HCT116 (cell line): Measurements from ENCODE around the gene AP3S1. TPM values are rescaled to one million over a fixed set of nuclear protein-coding genes. Genes with fewer than 3 reads are reported as not detected.

Source experiments
- ATAC-seq: fragments of 200-7000 bp; cut with Tn5 transposase; 2 replicates; pipeline ENCODE4 v1.9.1; 2020; ENCODE audit warnings: mild to moderate bottlenecking, moderate library complexity
- BruUV-seq: library from RNA; stranded (reverse); fragments of 400-500 nt; replicated peaks from 2 replicates; lab custom pipeline; 2021; lab: Mats Ljungman, UMichigan
- CTCF ChIA-PET: fragments of 300-600 bp; sonication (Branson Sonifier 250); formaldehyde crosslinking; loops from one replicate; lab custom pipeline; 2021; ENCODE audit warnings: antibody characterized with exemption; lab: Charles Lee
- POLR2A ChIA-PET: fragments of 300-600, 350-600 bp; sonication (Branson Sonifier 250); formaldehyde crosslinking; loops from one replicate; lab custom pipeline; 2021; ENCODE audit warnings: antibody characterized with exemption; lab: Charles Lee
- RAD21 ChIA-PET, 2 experiments: fragments of 300-600 bp; sonication (Branson Sonifier 250); formaldehyde crosslinking; loops; one replicate each; lab custom pipeline; 2023; ENCODE audit warnings: low total read pairs in 2 of 2; ENCODE audit not compliant: uncharacterized antibody in 2 of 2, unreplicated experiment in 2 of 2, low non-redundant PET in 1 of 2; lab: Charles Lee
- DNase-seq: peaks from one replicate; pipeline ENCODE4 v3.0.0-alpha.2; 2010; ENCODE audit warnings: low read depth, low spot score
- H2AFZ ChIP-seq: fragments of 200-600 bp; shearing (Covaris generic), sonication (generic); 2 replicates; pipeline ENCODE4 v1.6.1; 2017; ENCODE audit warnings: low read depth, mixed run types, mixed read lengths, antibody characterized with exemption, low read length; ENCODE audit not compliant: poor library complexity, severe bottlenecking
- H3K27ac ChIP-seq: 2 replicates; pipeline ENCODE4 v1.5.1; 2012; ENCODE audit warnings: low read depth, low read length
- H3K27me3 ChIP-seq: fragments of 200-600 bp; sonication (generic); 2 replicates; pipeline ENCODE4 v1.6.1; 2016; ENCODE audit warnings: mixed run types, low read length, mixed read lengths; ENCODE audit not compliant: insufficient read depth
- H3K36me3 ChIP-seq, 2 experiments: fragments of 200-500 bp in 1 of 2; fragments of 200-600 bp in 1 of 2; sonication (Bioruptor generic) in 1 of 2; sonication (generic) in 1 of 2; 2 replicates each; pipeline versions ENCODE4 v1.5.1 to v1.6.1; 2014 to 2016; ENCODE audit warnings: low read length in 2 of 2, inconsistent platforms in 1 of 2, mixed read lengths in 1 of 2, mixed run types in 1 of 2; ENCODE audit not compliant: insufficient read depth in 2 of 2, control insufficient read depth in 1 of 2
- H3K4me1 ChIP-seq, 2 experiments: fragments of 200-600 bp in 1 of 2; sonication (generic) in 1 of 2; 2 replicates each; pipeline versions ENCODE4 v1.5.1 to v1.6.1; 2012 to 2017; ENCODE audit warnings: low read length in 2 of 2, inconsistent platforms in 1 of 2, mild to moderate bottlenecking in 1 of 2, mixed read lengths in 1 of 2, mixed run types in 1 of 2, moderate library complexity in 1 of 2; ENCODE audit not compliant: insufficient read depth in 2 of 2, control insufficient read depth in 1 of 2
- H3K4me2 ChIP-seq: fragments of 200-600 bp; sonication (generic); 2 replicates; pipeline ENCODE4 v1.6.1; 2017; ENCODE audit warnings: mixed run types, low read length, mixed read lengths
- H3K4me3 ChIP-seq, 2 experiments: fragments of 200-600 bp in 1 of 2; sonication (generic) in 1 of 2; replicated peaks in 1 of 2; 2 replicates each; pipeline ENCODE4 v1.5.1; 2011 to 2016; ENCODE audit warnings: low read length in 2 of 2, control low read depth in 1 of 2, low read depth in 1 of 2, mild to moderate bottlenecking in 1 of 2, mixed read lengths in 1 of 2, mixed run types in 1 of 2
- H3K79me2 ChIP-seq: fragments of 200-600 bp; sonication (generic); 2 replicates; pipeline ENCODE4 v1.6.1; 2017; ENCODE audit warnings: mild to moderate bottlenecking, mixed run types, low read length, moderate library complexity, mixed read lengths; ENCODE audit not compliant: insufficient read depth
- H3K9ac ChIP-seq: fragments of 200-600 bp; sonication (generic); 2 replicates; pipeline ENCODE4 v1.6.1; 2016; ENCODE audit warnings: low read length, mixed read lengths
- H3K9me2 ChIP-seq: fragments of 200-600 bp; sonication (generic), shearing (Covaris generic); 2 replicates; pipeline ENCODE4 v1.6.1; 2017; ENCODE audit warnings: mixed run types, mild to moderate bottlenecking, moderate library complexity; ENCODE audit not compliant: insufficient read depth
- H3K9me3 ChIP-seq, 2 experiments: fragments of 200-500 bp in 1 of 2; fragments of 200-600 bp in 1 of 2; sonication (Bioruptor generic) in 1 of 2; sonication (generic) in 1 of 2; 2 replicates each; pipeline ENCODE4 v1.6.1; 2014 to 2017; ENCODE audit warnings: low read length in 2 of 2, mixed read lengths in 2 of 2, inconsistent platforms in 1 of 2, low read depth in 1 of 2, mild to moderate bottlenecking in 1 of 2, mixed run types in 1 of 2, moderate library complexity in 1 of 2; ENCODE audit not compliant: control insufficient read depth in 1 of 2, insufficient read depth in 1 of 2
- H4K20me1 ChIP-seq: fragments of 200-600 bp; sonication (generic), shearing (Covaris generic); 2 replicates; pipeline ENCODE4 v1.6.1; 2017; ENCODE audit warnings: mixed run types, mild to moderate bottlenecking, moderate library complexity; ENCODE audit not compliant: insufficient read depth
- CBX3 ChIP-seq: IDR thresholded peaks from 2 replicates; pipeline ENCODE4 v1.6.1; 2012; ENCODE audit warnings: low read depth
- CEBPB ChIP-seq: IDR thresholded peaks from 2 replicates; pipeline ENCODE4 v1.6.1; 2012; ENCODE audit warnings: low read depth
- CTCF ChIP-seq, 3 experiments: fragments of 200-600 bp in 1 of 3; sonication (generic) in 1 of 3; IDR thresholded peaks in 2 of 3; conservative IDR thresholded peaks in 1 of 3; 2 replicates each; pipeline ENCODE4 v1.5.1; 2012 to 2017; ENCODE audit warnings: low read depth in 2 of 3, low read length in 2 of 3, antibody characterized with exemption in 1 of 3, borderline replicate concordance in 1 of 3, control low read depth in 1 of 3, mild to moderate bottlenecking in 1 of 3, mixed read lengths in 1 of 3, mixed run types in 1 of 3, moderate library complexity in 1 of 3; ENCODE audit not compliant: insufficient read depth in 1 of 3
- EGR1 ChIP-seq: IDR thresholded peaks from 2 replicates; pipeline ENCODE4 v1.6.1; 2012; ENCODE audit warnings: low read depth
- ELF1 ChIP-seq: IDR thresholded peaks from 2 replicates; pipeline ENCODE4 v1.6.1; 2012; ENCODE audit warnings: low read depth, borderline replicate concordance
- EZH2 ChIP-seq: fragments of 200-600 bp; sonication (generic); IDR thresholded peaks from 2 replicates; pipeline ENCODE4 v1.6.1; 2017; ENCODE audit warnings: antibody characterized with exemption, mixed run types
- FOSL1 ChIP-seq: IDR thresholded peaks from 2 replicates; pipeline ENCODE4 v1.6.1; 2012; ENCODE audit warnings: low read depth
- POLR2A ChIP-seq: IDR thresholded peaks from 2 replicates; pipeline ENCODE4 v1.7.0; 2011; ENCODE audit warnings: borderline replicate concordance; ENCODE audit not compliant: insufficient read depth, insufficient read length; ENCODE audit errors: extremely low read depth
- RAD21 ChIP-seq: IDR thresholded peaks from 2 replicates; pipeline ENCODE4 v1.6.1; 2012; ENCODE audit warnings: low read depth, mild to moderate bottlenecking
- SP1 ChIP-seq: IDR thresholded peaks from 2 replicates; pipeline ENCODE4 v1.6.1; 2012; ENCODE audit warnings: low read depth
- SRF ChIP-seq: IDR thresholded peaks from 2 replicates; pipeline ENCODE4 v1.6.1; 2012; ENCODE audit warnings: low read depth
- TCF7L2 ChIP-seq: IDR thresholded peaks from 2 replicates; pipeline ENCODE4 v1.7.0; 2011; ENCODE audit warnings: borderline replicate concordance, inconsistent platforms; ENCODE audit not compliant: insufficient read depth, insufficient read length; ENCODE audit errors: extremely low read depth
- YY1 ChIP-seq: IDR thresholded peaks from 2 replicates; pipeline ENCODE4 v1.6.1; 2011; ENCODE audit warnings: low read length, low read depth, moderate library complexity, mild to moderate bottlenecking; ENCODE audit not compliant: insufficient replicate concordance; ENCODE audit errors: extremely low read depth
- ZBTB33 ChIP-seq: IDR thresholded peaks from 2 replicates; pipeline ENCODE4 v1.6.1; 2011; ENCODE audit warnings: mild to moderate bottlenecking, low read length, moderate library complexity; ENCODE audit not compliant: insufficient replicate concordance; ENCODE audit errors: extremely low read depth
- ZFX ChIP-seq: fragments of 450-650 bp; IDR thresholded peaks from 2 replicates; pipeline ENCODE4 v1.6.1; 2017
- ZNF274 ChIP-seq: fragments of 200-500 bp; sonication (Bioruptor generic); IDR thresholded peaks from 2 replicates; pipeline ENCODE4 v1.6.1; 2014; ENCODE audit warnings: mild to moderate bottlenecking, low read depth, low read length, inconsistent platforms
- intact Hi-C: fragments of 100-400 bp; cut with micrococcal nuclease; formaldehyde crosslinking; loops from 2 replicates; pipeline ENCODE4 v1.10.0; 2022
- total RNA-seq: library from RNA; stranded (reverse); gene quantifications from one replicate; pipeline ENCODE4 v1.2.1, GENCODE V29; 2021; ENCODE audit not compliant: unreplicated experiment
- TF ChIP-seq, protein P1 (sequence below): IDR thresholded peaks from 2 replicates; pipeline ENCODE4 v1.6.1; 2012
- TF ChIP-seq, protein P2 (sequence below): IDR thresholded peaks from 2 replicates; pipeline ENCODE4 v1.6.1; 2012; ENCODE audit warnings: low read depth
- TF ChIP-seq, protein P3 (sequence below): IDR thresholded peaks from 2 replicates; pipeline ENCODE4 v1.6.1; 2012

AP3S1 gene
- total RNA-seq, 1 experiment from 2014 or later = 432 TPM

GRCh38 chr5:115952588-115952987 is 110.9 kb downstream of the AP3S1 start (continued):
- TF ChIP-seq ZNF274 (no peak), FOSL1 (no peak), SRF (no peak), CEBPB (no peak)
- TF ChIP-seq, protein P1, sequence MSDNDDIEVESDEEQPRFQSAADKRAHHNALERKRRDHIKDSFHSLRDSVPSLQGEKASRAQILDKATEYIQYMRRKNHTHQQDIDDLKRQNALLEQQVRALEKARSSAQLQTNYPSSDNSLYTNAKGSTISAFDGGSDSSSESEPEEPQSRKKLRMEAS = no peak
- TF ChIP-seq, all 23 proteins: peak for 0

DNA sequence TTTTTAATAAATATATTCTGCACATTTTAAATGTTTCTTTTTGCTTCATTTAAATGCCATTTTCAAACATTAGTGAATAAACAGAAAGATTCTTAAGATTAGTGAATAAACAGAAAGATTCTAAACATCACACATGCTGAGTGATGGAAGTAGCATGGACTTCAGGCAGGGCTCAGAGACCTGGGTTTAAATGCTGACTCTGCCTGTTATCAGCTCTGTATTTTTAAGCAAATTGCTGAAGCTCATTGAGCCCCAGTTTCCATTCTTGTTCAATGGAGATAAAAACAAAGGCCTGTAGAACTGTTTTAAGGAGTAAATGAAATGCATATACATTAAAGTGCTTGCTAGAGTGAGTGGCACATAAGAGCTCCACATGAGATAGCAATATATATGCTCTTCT is 112.4 kb downstream of the AP3S1 start:
- no peak overlapping the region for H3K4me2 ChIP-seq
- POLR2A ChIA-PET = no interaction called here
- no peaks in the 10 kb centered on the region for H3K36me3 ChIP-seq
- DNase-seq = no peak
- H2AFZ ChIP-seq = no peak overlapping the region
- H3K9me3 ChIP-seq = no peaks in the 10 kb centered on the region
- H3K27me3 ChIP-seq = no peaks in the 10 kb centered on the region
- no peak overlapping the region for H3K27ac ChIP-seq
- CTCF ChIA-PET = no interaction called here
- RAD21 ChIA-PET = no interaction called here
- no TSS peak for BruUV-seq
- no peak for ATAC-seq
- peaks cover 5 to 18% of the 10 kb centered on the region in 2 experiments for H3K4me1 ChIP-seq
- H3K4me3 ChIP-seq = no peak overlapping the region
- H3K79me2 ChIP-seq = no peaks in the 10 kb centered on the region
- H3K9me2 ChIP-seq = no peaks in the 10 kb centered on the region
- no peak overlapping the region for H3K9ac ChIP-seq
- intact Hi-C loops = no loop called here
- H4K20me1 ChIP-seq = no peaks in the 10 kb centered on the region
- TF ChIP-seq ZFX (no peak), SP1 (no peak), CTCF (IDR thresholded peaks at IDR 0.05 in 2 of 3, conservative IDR thresholded peaks at IDR 0.05 in 1 of 3; ENCODE audit: borderline replicate concordance in 1 of 3, insufficient read depth in 1 of 3, low read depth in 2 of 3, low read length in 2 of 3) (no peak), EGR1 (no peak), SRF (no peak), POLR2A (no peak), ELF1 (no peak), EZH2 (no peak), RAD21 (no peak), FOSL1 (no peak), ZBTB33 (no peak), YY1 (no peak), CBX3 (no peak), TCF7L2 (no peak)
- TF ChIP-seq, protein P2, sequence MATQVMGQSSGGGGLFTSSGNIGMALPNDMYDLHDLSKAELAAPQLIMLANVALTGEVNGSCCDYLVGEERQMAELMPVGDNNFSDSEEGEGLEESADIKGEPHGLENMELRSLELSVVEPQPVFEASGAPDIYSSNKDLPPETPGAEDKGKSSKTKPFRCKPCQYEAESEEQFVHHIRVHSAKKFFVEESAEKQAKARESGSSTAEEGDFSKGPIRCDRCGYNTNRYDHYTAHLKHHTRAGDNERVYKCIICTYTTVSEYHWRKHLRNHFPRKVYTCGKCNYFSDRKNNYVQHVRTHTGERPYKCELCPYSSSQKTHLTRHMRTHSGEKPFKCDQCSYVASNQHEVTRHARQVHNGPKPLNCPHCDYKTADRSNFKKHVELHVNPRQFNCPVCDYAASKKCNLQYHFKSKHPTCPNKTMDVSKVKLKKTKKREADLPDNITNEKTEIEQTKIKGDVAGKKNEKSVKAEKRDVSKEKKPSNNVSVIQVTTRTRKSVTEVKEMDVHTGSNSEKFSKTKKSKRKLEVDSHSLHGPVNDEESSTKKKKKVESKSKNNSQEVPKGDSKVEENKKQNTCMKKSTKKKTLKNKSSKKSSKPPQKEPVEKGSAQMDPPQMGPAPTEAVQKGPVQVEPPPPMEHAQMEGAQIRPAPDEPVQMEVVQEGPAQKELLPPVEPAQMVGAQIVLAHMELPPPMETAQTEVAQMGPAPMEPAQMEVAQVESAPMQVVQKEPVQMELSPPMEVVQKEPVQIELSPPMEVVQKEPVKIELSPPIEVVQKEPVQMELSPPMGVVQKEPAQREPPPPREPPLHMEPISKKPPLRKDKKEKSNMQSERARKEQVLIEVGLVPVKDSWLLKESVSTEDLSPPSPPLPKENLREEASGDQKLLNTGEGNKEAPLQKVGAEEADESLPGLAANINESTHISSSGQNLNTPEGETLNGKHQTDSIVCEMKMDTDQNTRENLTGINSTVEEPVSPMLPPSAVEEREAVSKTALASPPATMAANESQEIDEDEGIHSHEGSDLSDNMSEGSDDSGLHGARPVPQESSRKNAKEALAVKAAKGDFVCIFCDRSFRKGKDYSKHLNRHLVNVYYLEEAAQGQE = no peak
- TF ChIP-seq, protein P3, sequence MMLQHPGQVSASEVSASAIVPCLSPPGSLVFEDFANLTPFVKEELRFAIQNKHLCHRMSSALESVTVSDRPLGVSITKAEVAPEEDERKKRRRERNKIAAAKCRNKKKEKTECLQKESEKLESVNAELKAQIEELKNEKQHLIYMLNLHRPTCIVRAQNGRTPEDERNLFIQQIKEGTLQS = no peak
- TF ChIP-seq, protein P1 = no peak
